Activated T-cell treated with anti-CD3 and anti-CD28 coated beads, Interleukin-2, amount 50 U/mL, for 1 hour (primary cell): ENCODE results near the gene GTPBP1.

Experiments used
- DNase-seq: peaks from one replicate; pipeline ENCODE4 v3.0.0-alpha.2; 2020

The GTPBP1 gene

DNA sequence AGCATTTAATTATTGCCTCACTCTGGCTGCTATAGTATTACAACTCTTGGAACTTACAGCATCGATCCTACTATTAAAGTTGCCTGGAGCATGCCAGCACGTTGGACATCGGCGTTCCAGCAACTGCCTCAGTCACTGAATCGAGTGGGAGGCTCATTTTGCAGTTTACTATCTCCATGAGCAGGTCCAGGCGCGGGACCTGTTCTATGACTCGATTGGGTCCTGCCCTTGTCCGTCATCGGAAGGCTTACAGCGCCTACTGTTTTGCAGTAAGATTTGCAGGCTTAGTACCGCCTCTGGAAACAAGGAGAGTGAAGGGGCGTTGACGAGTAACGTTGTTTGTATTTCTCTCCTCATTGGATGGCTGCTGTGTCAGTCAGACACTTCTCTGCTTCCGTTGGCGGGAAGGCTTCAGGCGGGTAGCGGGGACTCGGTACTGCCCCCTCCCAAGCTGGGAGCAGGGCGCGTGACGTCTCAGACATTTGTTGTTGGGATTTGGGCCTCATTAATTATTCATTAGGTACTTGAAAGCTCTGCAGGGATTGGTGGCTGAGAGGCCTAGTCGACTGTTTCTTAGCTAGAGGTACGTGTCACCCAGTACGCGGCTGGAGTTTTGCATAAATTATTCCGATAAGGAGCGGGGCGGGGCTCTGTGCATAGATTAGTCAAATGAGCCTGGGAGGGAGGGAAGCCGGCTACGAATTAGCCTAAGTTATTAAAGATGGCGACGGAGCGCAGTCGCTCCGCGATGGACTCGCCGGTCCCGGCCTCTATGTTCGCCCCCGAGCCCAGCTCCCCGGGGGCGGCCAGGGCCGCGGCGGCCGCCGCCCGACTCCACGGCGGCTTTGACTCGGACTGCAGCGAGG is at the start of gene GTPBP1:
GTPBP1 (plus strand) TSS at position 710 of the 866 bp plus-strand sequence; CDS start at position 722, 12 bp downstream.
- peak; percentile 88 for DNase-seq

DNA sequence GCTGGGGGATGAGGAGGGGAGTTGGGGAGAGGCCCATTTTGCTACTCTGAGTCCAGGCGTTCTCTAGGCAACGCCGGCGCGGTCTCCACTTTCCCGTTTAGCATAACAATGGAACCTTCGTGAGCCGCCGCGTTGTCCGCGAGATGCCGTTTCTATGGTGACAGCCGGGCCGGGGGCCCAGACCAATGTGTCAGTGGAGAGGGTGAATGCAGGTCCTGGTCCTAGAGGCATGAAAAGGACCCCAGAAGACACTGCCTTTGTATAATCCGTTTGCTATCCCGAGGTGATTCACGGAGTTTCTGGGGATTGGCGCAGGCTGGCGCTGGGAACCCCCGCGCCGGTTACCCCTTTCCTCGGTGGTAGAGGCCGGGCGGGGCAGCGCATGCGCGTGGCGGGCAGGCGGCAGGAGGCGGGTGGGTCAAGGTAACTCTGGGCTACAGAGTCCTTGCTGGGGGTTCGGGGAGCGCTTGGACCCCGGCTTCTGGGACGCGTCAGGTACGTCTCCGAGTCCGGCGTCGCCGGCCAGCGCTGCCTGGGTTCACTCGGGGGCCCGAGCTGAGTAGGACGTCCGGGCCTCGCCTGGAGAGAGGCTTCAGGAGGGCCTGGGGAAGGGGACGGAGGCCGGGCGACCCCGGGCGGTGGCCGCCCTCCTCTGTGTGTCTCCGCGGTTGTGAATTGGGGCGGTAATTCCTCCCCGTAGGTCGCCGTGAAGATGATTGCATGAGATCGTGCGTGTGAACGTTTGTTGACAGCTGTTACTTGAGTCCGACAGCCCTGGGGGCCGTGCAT is 49.3 kb upstream of the GTPBP1 start, which contains the start of the genes CBY1 and FAM227A:
CBY1 (plus strand) TSS at position 383 of the 789 bp plus-strand sequence. CDS start 11,417 bp downstream, outside the sequence.
FAM227A (minus strand) TSS at position 137 of the 789 bp plus-strand sequence. CDS start 6,224 bp downstream, outside the sequence.
- peak; percentile 92 for DNase-seq

- peak; percentile 35 for DNase-seq
These were observed 48.5 kb upstream of the GTPBP1 start for GRCh38 chr22:38657045-38657909.

DNA sequence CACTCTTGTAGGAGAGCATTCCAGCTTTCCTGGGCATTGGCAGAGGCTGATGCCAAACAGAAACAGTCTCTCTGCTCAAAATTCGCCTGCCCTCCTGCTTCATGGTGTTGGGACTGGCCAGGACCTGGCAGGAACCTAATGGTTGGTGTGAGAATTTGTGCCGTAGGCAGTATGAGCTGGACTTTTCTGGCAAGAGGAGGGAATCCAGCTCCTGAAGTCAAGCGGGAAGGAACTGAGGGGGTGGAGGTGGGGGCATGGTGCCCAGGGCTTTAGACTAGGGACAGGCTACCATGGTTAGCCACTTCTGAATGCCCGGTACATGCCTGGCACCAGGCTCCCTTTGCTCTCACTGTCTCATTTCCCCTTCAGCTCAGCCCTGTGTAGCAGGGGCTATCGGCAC is 30.9 kb upstream of the GTPBP1 start:
- DNase-seq: no peak

- no peak for DNase-seq
These were observed 29.9 kb upstream of the GTPBP1 start for GRCh38 chr22:38675833-38676232.

DNA sequence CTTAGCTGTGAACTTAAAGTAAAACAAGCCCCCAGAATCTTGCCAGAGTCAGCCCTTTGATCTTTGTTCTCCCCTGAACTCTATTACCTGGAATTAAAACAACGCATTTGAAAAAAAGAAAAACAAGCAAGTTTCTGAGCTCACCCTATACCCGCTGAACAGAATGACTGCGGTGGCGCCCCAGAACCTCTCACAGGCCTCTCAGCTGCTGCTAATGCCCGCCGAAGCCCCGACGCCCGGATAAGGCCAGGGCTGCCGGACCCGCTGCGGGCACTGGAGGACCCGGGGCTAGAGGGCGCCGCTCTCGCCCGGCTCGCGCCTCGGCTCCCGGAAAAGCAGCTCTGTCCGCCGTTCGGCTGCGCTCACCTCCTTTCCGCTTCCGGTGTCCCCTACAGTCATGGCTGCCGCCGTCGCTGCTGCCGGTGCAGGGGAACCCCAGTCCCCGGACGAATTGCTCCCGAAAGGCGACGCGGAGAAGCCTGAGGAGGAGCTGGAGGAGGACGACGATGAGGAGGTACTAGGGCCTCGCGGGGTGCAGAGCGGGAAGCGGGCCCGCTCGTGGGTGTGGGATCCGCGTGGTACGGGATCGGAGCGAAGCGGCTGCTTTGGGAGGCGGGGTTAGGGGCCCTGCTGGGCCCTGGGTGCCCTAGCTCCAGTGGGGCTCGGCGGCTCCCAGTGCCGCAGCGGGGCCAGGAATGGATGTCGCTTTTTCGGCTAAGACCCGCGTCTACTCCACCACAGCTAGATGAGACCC is 24.0 kb upstream of the GTPBP1 start, which contains the start of gene TOMM22:
TOMM22 (plus strand) TSS at position 376 of the 754 bp plus-strand sequence; CDS start at position 398, 22 bp downstream.
- peak; percentile 84 for DNase-seq

GRCh38 chr22:38684895-38685294 is 20.8 kb upstream of the GTPBP1 start:
- DNase-seq: no peak

DNA sequence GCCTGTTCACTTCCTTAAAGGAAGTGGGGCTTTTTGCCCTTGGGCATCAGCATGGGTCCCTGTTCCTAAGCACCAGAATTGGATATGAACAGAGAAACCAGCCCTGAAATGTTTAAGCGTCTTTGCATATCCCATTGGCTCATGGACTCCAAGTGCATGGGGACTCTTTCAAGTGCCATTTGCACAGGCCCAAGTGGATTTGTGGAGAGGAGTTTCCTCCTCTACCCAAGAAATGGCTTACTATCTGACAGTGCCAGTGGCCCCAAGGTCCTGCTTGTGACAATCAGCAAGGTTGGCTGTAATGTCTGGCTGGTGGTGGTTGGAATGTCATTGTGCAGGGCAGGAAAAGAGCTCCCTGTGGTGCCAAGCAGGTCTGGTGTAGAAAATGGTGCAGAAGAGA is 20.0 kb upstream of the GTPBP1 start:
- DNase-seq: no peak

GRCh38 chr22:38689651-38690050 is 16.1 kb upstream of the GTPBP1 start:
- DNase-seq: no peak

DNA sequence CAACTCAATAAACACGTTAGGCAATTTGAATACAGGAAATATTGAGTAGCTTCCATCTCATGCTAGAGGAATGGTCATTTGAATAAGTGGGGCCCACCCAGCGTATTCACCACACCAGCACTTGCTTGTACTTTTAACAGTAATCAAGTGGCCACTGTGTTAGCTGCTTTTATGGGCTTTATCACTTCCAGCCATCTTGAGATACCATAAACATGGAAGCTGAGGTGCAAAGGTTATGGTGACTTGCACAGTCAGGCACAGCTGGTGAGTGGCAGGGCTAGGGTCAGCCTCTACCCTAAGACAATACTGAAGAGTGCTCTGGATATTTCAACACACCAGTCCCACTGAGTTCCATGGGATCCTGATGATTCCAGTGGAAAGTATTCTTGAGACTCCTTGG is 11.7 kb upstream of the GTPBP1 start:
- DNase-seq: no peak

GRCh38 chr22:38694940-38695339 is 10.8 kb upstream of the GTPBP1 start:
- DNase-seq: no peak

- no peak for DNase-seq
These were observed 8.9 kb upstream of the GTPBP1 start for GRCh38 chr22:38696606-38697424.

GRCh38 chr22:38697425-38698089 is 8.2 kb upstream of the GTPBP1 start:
- DNase-seq: no peak

DNA sequence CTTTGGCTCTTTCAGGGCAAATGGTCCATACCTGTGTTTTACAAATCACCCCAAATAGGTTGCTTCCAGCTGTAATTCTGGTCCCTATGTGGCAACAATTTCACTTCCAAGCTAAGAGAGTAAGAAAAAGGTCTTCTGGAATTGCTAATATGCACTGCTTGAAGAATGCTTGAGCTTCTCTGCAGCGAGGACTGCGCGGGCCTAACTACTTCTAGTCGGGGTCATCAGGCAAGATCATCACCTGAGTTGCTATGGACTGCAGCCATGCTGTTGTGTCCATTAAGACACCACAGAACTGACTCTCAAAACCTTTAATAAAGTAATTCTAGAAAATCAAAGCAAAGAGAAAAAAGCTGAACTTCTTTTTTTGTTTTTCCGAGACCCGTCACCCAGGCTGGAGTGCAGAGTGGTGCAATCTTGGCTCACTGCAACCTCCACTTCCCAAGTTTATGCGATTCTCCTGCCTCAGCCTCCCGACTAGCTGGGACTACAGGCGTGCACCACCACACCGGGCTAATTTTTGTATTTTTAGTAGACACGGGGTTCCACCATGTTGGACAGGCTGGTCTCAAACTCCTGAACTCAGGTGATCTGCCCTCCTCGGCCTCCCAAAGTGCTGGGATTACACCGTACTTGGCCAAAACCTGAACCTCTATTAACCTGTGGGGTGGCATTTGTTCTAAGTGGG is 7.2 kb upstream of the GTPBP1 start:
- DNase-seq: no peak

GRCh38 chr22:38699143-38699542 is 6.6 kb upstream of the GTPBP1 start:
- no peak for DNase-seq

DNA sequence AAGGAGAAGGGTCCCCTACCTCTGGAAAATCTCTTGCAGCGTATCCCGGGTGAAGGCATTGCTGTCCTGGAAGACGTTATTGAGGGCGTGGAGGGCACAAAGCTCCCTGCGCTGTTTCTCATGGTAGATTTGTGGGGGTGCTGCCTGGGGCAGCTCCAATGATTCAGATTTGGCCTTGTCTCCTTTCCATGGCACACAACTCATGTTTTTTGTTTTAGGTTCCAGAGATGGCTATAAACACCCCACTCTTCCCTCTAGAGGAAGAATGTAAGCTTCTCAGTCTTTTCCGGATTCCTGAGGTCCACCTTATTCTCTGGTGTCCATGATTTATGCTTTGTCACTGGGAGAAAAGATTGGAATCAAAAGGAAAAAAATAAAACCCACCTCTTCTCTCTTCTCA is 6.0 kb upstream of the GTPBP1 start:
- no peak for DNase-seq

- DNase-seq: no peak
These were observed 5.4 kb upstream of the GTPBP1 start for GRCh38 chr22:38700270-38700788.

GRCh38 chr22:38700789-38701628 is 4.7 kb upstream of the GTPBP1 start, which contains the start of gene JOSD1:
Gene JOSD1, minus strand, starts transcription at chr22:38700943. Its CDS starts 956 bp downstream, at chr22:38699987.
- DNase-seq: peak; percentile 100
